HepG2 (cell line): ENCODE measurements around the gene UBE2M. TPM values are rescaled to one million over a fixed set of nuclear protein-coding genes. Genes with fewer than 3 reads are reported as not detected.

Source experiments
- CTCF ChIP-seq: sonication (generic); formaldehyde crosslinking; IDR thresholded peaks from 2 replicates; pipeline ENCODE4 v1.5.0; 2020; ENCODE audit warnings: mild to moderate bottlenecking, missing genetic modification reagents, moderate library complexity
- DBP ChIP-seq: sonication (generic); formaldehyde crosslinking; IDR thresholded peaks from 2 replicates; pipeline ENCODE4 v1.4.0; 2020; ENCODE audit warnings: missing genetic modification reagents; ENCODE audit errors: not compliant biosample characterization
- DDIT3 ChIP-seq: sonication (generic); formaldehyde crosslinking; IDR thresholded peaks from 2 replicates; pipeline ENCODE4 v1.4.0; 2020; ENCODE audit warnings: mild to moderate bottlenecking, missing genetic modification reagents
- GABPA ChIP-seq, 2 experiments: IDR thresholded peaks; 2 replicates each; pipeline ENCODE4 v1.6.1; 2011 to 2016; ENCODE audit warnings: low read depth in 2 of 2, low read length in 1 of 2, missing biosample characterization in 1 of 2, missing genetic modification characterization in 1 of 2
- GZF1 ChIP-seq: sonication (generic); formaldehyde crosslinking; IDR thresholded peaks from 2 replicates; pipeline ENCODE4 v1.5.1; 2020; ENCODE audit warnings: mild to moderate bottlenecking, missing genetic modification reagents
- HCFC1 ChIP-seq: fragments of 150-350 bp; IDR thresholded peaks from 2 replicates; pipeline ENCODE4 v1.6.1; 2014; ENCODE audit warnings: low read depth, low read length
- HIVEP1 ChIP-seq: sonication (generic); formaldehyde crosslinking; IDR thresholded peaks from 2 replicates; pipeline ENCODE4 v1.4.0; 2020; ENCODE audit warnings: mild to moderate bottlenecking, missing genetic modification reagents
- HNRNPH1 ChIP-seq: fragments of 200-400 bp; formaldehyde crosslinking; optimal IDR thresholded peaks from 2 replicates; pipeline ENCODE3; 2017; ENCODE audit warnings: mild to moderate bottlenecking, low read depth, low read length
- HOXA5 ChIP-seq: sonication (generic); formaldehyde crosslinking; IDR thresholded peaks from 2 replicates; pipeline ENCODE4 v1.4.0; 2020; ENCODE audit warnings: missing genetic modification reagents
- NR3C1 ChIP-seq: sonication (generic); formaldehyde crosslinking; IDR thresholded peaks from 2 replicates; pipeline ENCODE4 v1.4.0; 2020; ENCODE audit warnings: missing genetic modification reagents
- PRMT3 ChIP-seq: sonication (generic); formaldehyde crosslinking; IDR thresholded peaks from 2 replicates; pipeline ENCODE4 v1.8.1; 2022; ENCODE audit warnings: low read depth, mild to moderate bottlenecking, moderate library complexity, missing genetic modification reagents, borderline replicate concordance
- PTBP1 ChIP-seq: fragments of 200-400 bp; formaldehyde crosslinking; IDR thresholded peaks from 2 replicates; pipeline ENCODE4 v1.6.1; 2018; ENCODE audit warnings: low read length, low read depth; ENCODE audit not compliant: poor library complexity, severe bottlenecking
- RFX3 ChIP-seq: IDR thresholded peaks from 2 replicates; pipeline ENCODE4 v1.6.1; 2016; ENCODE audit warnings: missing biosample characterization, missing genetic modification reagents
- SRSF4 ChIP-seq: fragments of 200-400 bp; formaldehyde crosslinking; IDR thresholded peaks from one replicate; pipeline ENCODE4 v1.6.1; 2018; ENCODE audit warnings: mild to moderate bottlenecking, low read depth, low read length, moderate library complexity; ENCODE audit not compliant: poor library complexity, severe bottlenecking
- STAG1 ChIP-seq: sonication (generic); formaldehyde crosslinking; IDR thresholded peaks from 2 replicates; pipeline ENCODE4 v1.4.0; 2020; ENCODE audit warnings: missing genetic modification reagents
- THAP9 ChIP-seq: sonication (generic); formaldehyde crosslinking; IDR thresholded peaks from 2 replicates; pipeline ENCODE4; 2020; ENCODE audit warnings: missing genetic modification reagents, mild to moderate bottlenecking, borderline replicate concordance
- ZFAT ChIP-seq: sonication (generic); formaldehyde crosslinking; conservative IDR thresholded peaks from 2 replicates; pipeline ENCODE4 v1.8.1; 2023; ENCODE audit warnings: missing genetic modification reagents, inconsistent platforms
- ZFP82 ChIP-seq: sonication (generic); formaldehyde crosslinking; IDR thresholded peaks from 2 replicates; pipeline ENCODE4 v1.5.1; 2020; ENCODE audit warnings: mild to moderate bottlenecking, missing genetic modification reagents, borderline replicate concordance
- ZNF234 ChIP-seq: sonication (generic); formaldehyde crosslinking; conservative IDR thresholded peaks from 2 replicates; pipeline ENCODE4 v1.5.1; 2020; ENCODE audit warnings: mild to moderate bottlenecking, missing genetic modification reagents
- ZNF296 ChIP-seq: sonication (generic); formaldehyde crosslinking; conservative IDR thresholded peaks from 2 replicates; pipeline ENCODE4 v1.5.0; 2020; ENCODE audit warnings: mild to moderate bottlenecking, missing genetic modification reagents
- ZNF598 ChIP-seq: sonication (generic); formaldehyde crosslinking; IDR thresholded peaks from 2 replicates; pipeline ENCODE4 v1.5.1; 2020; ENCODE audit warnings: mild to moderate bottlenecking, missing genetic modification reagents, borderline replicate concordance
- ZNF773 ChIP-seq: sonication (generic); formaldehyde crosslinking; IDR thresholded peaks from 2 replicates; pipeline ENCODE4 v1.4.0; 2020; ENCODE audit warnings: missing genetic modification reagents, borderline replicate concordance
- ZNF777 ChIP-seq: sonication (generic); formaldehyde crosslinking; IDR thresholded peaks from 2 replicates; pipeline ENCODE4 v1.4.0; 2020; ENCODE audit warnings: missing genetic modification reagents
- ZNF788 ChIP-seq: sonication (generic); formaldehyde crosslinking; IDR thresholded peaks from 2 replicates; pipeline ENCODE4 v1.5.0; 2020; ENCODE audit warnings: mild to moderate bottlenecking, missing genetic modification reagents, borderline replicate concordance
- polyA plus RNA-seq, 8 experiments: library from polyadenylated mRNA; depleted of rRNA in 3 of 8; stranded (reverse) in 7 of 8; unstranded in 1 of 8; fragments of >200 nt; fragmentation: Illumina TruSeq in 4 of 8; extraction: Trizol in 4 of 8; gene quantifications; 2 replicates each; pipeline versions ENCODE4 v1.2.1 to v1.2.3, GENCODE V29; 2011 to 2016; ENCODE audit warnings: low read depth in 4 of 8, missing spikeins in 1 of 8, mixed read lengths in 1 of 8; ENCODE audit not compliant: insufficient read depth in 1 of 8
- total RNA-seq, 5 experiments: library from RNA; depleted of rRNA; stranded (reverse); fragments of >200 nt; fragmentation: Illumina TruSeq; extraction: Trizol; gene quantifications; 2 replicates each; pipeline ENCODE4 v1.2.3, GENCODE V29; 2016; ENCODE audit warnings: low read depth in 1 of 5

UBE2M gene
- total and polyA plus RNA-seq, 2 of the 13 experiments (the other 11 are each of a cell fraction or from before 2014, with no cell fraction given): 36.2 to 50.3 TPM

GRCh38 chr19:58513694-58514563 is 44.5 kb downstream of the UBE2M start (continued):
- TF ChIP-seq CTCF (CRISPR knock-in tag) (peak; percentile 96), ZNF598 (CRISPR knock-in tag) (0 out of 2 replicates have a peak, but pooled peaks have one; percentile 61), ZFAT (CRISPR knock-in tag) (no peak), PRMT3 (CRISPR knock-in tag) (peak; percentile 86; the same call in 1 of the 2 replicates), HCFC1 (no peak; the same call in 1 of the 2 replicates), ZNF788 (CRISPR knock-in tag) (no peak; the same call in 1 of the 2 replicates), DDIT3 (CRISPR knock-in tag) (no peak), ZNF777 (peak; percentile 94), THAP9 (CRISPR knock-in tag) (no peak), DBP (CRISPR knock-in tag) (no peak), RFX3 (no peak), ZNF234 (CRISPR knock-in tag) (no peak; the same call in 1 of the 2 replicates), SRSF4 (no peak), HNRNPH1 (no peak), HIVEP1 (CRISPR knock-in tag) (no peak), ZNF773 (no peak), NR3C1 (CRISPR knock-in tag) (no peak), GABPA (IDR thresholded peaks at IDR 0.05; ENCODE audit: low read depth, low read length) (no peak), GABPA (CRISPR knock-in tag; IDR thresholded peaks at IDR 0.05; ENCODE audit: low read depth) (no peak), HOXA5 (CRISPR knock-in tag) (peak; percentile 54), STAG1 (CRISPR knock-in tag) (peak; percentile 79), ZFP82 (no peak), ZNF296 (CRISPR knock-in tag) (no peak), PTBP1 (no peak), GZF1 (CRISPR knock-in tag) (no peak)
